Globus pallidus (tissue), 1 donor: Measurements from ENCODE around the gene KLK11.

Source experiments
- DNase-seq: peaks from one replicate; pipeline ENCODE4 v3.0.0-alpha.2; 2015; ENCODE audit warnings: low spot score

The KLK11 gene

DNA sequence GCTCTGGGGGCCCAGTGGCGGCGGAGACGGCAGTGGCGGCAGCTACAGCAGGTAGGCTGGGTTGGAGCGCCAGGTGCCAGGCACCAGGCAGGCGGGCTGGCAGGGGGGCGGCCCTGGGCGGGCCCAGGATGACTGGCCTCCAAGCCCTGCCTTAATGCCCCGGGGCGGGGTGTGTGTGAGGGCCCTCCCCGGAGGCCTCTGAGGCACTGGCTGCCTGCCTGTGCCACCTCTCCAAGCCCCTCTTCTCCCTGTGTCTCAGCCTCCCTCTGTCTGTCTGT, at the start of gene KLK11:
KLK11 (minus strand) TSS at position 63 of the 278 bp plus-strand sequence. CDS start 985 bp downstream, outside the sequence.
- DNase-seq = no peak

DNA sequence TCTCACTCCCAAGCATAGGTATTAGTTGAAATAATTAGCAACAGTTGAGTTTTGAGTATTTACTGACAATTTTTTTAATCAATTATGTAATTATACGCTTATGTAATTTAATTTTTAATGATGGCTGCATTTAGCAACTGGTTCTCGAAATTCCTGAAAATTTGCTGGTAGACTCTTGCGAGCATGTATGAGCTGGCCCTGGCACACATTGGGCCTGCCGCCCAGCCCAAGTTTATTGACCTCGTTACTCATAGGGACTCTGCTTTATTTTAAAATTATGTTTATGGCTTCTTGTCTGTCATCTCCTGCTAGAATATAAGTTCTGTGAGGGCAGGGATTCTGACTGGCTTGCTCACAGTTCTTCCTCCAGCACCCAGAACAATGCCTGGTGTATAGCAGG, 49.6 kb upstream of the KLK11 start:
- no peak for DNase-seq

- DNase-seq = no peak
Observed at GRCh38 chr19:51071095-51071405, 44.6 kb upstream of the KLK11 start.

DNA sequence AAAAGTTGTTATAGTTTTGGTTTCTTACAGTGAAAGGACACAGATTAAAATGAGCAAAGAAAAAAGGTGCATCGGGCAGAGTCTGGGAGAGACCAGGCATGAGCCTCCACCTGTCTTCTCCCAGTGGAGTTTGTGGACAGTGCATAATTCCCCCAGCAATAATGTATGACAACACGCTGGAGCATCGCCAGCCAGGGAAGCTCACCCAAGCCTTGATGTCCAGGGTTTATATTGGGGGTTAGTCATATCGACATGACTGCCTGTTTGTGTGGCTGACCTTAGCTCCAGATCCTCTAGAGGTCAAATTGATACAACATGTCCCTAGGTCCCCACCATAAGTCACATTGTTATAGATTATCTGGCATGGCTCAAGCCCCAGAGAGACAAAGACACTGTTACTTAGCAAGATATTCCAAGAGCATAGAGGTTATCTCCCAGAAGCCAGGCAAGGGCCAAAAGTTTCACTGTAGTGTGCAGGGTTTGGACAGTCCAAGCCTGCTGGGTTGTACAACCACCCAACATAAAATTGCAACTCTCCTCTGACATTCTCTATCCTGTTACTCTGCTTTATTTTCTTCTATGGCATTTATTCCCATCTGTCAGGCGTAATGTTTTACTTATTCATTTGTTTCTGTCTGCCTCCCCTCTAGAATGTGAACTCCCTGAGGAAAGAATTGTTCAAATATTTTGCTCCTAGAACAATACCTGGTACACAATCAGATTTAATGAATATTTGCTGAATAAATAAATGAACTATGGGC, 44.1 kb upstream of the KLK11 start:
- no peak for DNase-seq

GRCh38 chr19:51066393-51067186, 40.2 kb upstream of the KLK11 start:
- DNase-seq = no peak

GRCh38 chr19:51065221-51065960, 39.0 kb upstream of the KLK11 start:
- DNase-seq = no peak

GRCh38 chr19:51064534-51065220, 38.3 kb upstream of the KLK11 start, which contains the start of gene KLK13:
KLK13 (minus strand) TSS chr19:51065092; CDS start chr19:51065067, 25 bp downstream.
- DNase-seq = no peak

DNA sequence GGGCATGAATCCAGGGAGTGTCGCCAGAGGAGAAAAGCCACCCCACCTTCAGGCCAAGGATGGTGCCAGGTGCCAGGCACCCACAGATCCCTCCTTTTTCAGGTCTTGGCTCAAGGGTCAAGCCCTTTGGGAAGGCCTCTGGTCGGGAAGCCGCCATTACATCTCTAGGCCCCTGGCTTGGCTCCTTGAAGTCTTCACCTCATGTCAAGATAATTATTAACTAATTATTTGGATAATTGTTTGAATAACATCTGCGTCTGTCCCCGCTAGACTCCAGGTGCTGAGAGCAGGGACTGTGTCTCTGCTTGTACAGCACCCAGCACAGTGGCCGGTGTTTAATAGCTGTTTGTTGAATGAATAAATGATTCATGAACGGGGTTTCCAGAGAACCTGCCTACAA, 37.2 kb upstream of the KLK11 start:
- no peak for DNase-seq

GRCh38 chr19:51060973-51061372, 34.6 kb upstream of the KLK11 start:
- no peak for DNase-seq

DNA sequence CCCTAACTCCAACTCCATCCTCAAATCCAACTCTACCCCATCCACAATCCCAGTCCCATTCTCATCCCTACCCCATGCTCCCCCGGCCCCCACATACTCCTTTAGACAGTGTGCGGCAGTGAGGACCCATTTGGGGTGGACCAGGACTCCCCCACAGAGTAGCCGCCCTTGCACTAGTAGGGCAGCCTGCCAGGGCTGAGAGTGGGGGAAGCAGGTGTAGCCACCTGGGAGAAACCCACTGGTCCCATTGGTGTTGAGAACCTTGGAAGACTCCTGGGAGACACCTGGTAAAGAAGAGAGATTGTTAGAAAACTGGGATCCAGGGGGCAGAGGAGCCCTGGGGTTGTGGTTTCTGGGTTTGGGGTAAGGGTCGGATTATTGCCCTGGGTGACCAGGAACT, 33.9 kb upstream of the KLK11 start:
- DNase-seq = no peak

DNA sequence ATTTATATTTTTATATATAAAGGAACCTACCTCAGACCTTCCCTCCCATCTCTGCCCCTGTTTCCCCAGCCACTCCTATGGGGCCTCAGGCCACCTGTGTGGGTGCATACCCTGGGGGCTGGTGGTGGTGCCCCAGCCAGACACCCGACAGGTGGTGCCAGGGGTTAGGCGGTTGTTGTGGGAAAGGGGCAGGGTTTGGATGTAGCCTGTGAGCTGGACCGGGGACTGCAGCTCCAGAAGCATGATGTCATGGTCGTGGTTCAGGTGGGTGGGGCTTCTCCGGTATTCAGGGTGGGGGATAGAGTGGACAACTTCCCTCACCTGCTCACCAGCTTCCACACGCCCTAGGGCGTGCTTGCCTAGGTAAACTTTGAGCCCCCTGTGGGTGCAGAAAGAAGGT, 33.3 kb upstream of the KLK11 start:
- DNase-seq = no peak

GRCh38 chr19:51055866-51056265, 29.4 kb upstream of the KLK11 start:
- no peak for DNase-seq

DNA sequence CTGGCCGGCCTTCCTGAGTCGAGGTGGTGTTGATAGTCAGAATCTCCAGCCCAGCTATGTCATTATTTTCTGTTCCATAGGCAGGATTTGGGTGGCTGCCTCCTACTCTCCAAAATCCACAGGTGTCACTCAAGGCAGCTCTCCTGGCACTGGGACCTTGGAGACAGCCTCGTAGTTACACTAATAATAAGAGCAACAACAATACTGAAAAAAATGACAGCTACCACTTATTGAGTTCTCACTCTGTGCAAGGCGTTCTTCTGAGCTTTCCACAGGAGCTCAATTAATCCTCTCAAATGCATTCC, 20.6 kb upstream of the KLK11 start:
- no peak for DNase-seq

GRCh38 chr19:51044327-51044726, 17.9 kb upstream of the KLK11 start:
- DNase-seq = no peak

DNA sequence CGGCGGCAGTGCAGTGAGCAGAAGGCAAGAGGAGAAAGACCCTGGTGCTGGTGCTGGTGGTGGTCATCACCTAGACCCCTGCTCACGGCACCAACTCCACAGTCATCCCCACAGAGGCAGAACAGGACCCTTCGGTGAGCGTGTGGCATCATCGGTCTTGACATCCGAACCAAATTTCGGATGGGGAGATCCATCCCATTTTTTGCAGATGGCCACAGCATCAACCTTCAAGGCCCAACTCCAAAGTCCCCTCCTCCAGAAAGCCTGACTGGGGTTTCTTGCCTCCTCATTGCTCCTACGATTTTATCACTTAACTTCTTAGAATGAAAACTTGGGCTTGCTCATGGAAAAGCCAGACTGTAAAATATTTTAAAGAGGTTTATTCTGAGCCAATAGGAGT, 17.1 kb upstream of the KLK11 start:
- no peak for DNase-seq

- no peak for DNase-seq
Observed at GRCh38 chr19:51040151-51040550, 13.7 kb upstream of the KLK11 start.

- DNase-seq = no peak
Observed at GRCh38 chr19:51036519-51036918, 10.1 kb upstream of the KLK11 start.

DNA sequence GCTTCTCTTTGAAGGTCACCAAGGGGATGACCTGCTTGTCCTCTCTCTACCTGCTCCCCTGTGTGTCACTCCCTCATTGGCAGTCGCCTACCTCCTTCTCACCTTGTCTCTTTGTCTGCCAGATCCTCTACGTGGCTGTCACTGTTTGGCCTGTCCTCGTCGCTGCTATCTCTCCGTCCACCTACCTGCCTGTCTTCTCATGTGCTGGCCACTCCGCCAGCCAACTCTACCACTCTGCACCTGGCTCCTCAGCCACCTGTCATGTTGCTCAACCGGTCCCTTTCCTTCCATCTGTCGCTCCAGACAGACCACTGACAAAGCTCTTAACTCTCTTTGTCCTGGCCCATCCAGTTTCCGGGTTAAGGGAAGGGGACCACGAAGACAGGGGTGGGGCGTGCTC, 8.3 kb upstream of the KLK11 start, which contains the start of gene KLK12:
KLK12 (minus strand) TSS at position 299 of the 400 bp plus-strand sequence. CDS start 381 bp downstream, outside the sequence.
- no peak for DNase-seq

DNA sequence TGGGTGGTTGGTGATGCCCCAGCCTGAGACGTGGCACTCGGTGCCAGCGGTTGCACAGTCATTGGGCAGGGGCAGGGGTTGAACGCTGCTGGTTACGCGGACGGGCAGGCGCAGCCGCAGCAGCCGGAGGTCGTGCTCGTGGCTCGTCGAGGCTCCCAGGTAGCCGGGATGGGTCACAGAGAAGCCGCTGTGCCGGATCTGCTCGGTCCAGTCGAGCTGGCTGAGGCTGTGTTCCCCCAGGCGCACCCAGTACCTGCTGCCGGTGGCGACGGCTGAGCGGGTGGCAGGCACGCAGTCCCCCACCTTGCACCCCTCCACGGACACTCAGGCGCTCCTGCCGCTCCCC, 5.4 kb upstream of the KLK11 start:
- no peak for DNase-seq

DNA sequence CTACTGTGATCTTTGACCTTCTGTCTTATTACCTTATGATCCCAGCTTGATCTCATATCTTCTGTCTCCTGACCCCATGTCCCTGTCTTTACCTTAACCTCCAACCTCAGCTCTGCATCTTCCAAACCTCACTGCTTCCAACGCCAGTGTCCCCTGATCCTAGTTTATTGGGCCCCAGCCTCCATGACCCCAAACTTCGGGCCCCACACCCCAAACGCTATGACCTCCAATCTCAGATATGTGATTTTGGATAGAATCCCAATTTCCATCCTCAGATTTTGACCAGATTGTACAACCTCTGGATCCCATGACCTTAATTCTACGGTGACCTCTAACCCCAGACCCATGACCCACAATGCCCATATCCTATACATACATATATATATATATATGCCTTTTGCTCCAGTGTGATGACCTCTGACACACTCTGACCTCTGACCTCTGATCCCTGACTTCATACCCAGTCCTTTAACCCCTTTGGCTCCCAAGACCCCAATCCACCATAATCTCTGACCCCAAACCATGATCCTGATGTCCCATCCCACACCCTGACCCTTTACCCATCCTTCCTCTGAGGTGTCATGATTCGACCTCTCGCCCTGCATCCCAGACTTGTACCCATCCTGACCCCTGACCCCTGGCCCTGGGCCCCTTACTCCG, 4.9 kb upstream of the KLK11 start:
- no peak for DNase-seq

DNA sequence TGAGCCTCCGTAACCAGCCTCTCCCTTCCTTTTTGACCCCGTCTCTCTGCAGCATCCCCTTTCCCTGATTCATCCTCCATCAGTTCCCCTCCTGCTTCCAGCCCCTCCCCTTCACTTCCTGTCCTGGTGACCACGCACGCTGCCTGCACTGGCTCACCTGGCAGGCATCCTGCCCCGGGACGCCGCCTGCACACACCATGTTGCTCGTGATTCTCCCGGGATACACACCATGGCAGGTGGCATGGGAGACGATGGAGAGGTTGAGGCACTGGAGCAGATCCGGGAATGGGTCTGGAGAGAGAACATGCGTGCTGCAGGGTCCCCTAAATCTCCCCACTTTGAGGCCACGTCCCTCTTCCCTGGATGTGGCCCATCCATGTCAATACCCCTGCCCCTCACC, 4.2 kb upstream of the KLK11 start:
- DNase-seq = no peak

DNA sequence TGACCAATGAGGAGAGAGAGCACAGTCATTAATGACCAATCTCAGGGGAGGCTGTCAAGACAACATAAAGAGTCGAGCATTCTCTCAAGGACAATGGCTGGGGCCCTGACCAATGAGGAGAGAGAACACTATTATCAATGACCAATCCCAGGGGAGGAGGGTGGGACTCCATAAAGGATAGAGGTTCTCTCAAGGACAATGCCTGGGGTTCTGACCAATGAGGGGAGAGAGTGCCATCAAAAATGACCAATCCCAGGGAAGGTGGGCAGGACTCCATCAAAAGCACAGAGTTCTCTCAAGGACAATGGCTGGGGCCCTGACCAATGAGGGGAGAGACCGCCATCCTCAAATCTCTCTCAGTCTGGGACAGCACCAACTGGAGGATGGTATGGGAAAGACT, 3.3 kb upstream of the KLK11 start:
- no peak for DNase-seq
